Measurements from ENCODE around the gene LTBR. TPM values are rescaled to one million over a fixed set of nuclear protein-coding genes. Genes with fewer than 3 reads are reported as not detected.

LTBR gene
- total RNA-seq, 1 experiment from 2014 or later = 4.8 TPM

GRCh38 chr12:6355491-6356373 lies 28.2 kb upstream of the LTBR start:
- H2BK120ac ChIP-seq (ENCODE audit: low read depth, low read length, poor library complexity, severe bottlenecking) = no peak overlapping the region
- H3K4ac ChIP-seq (ENCODE audit: low read depth, low read length) = no peak overlapping the region
- no peak overlapping the region for H2BK5ac ChIP-seq (ENCODE audit: insufficient read length, low read length)
- H3K56ac ChIP-seq (ENCODE audit: insufficient read length, low read depth, low read length) = no peak overlapping the region
- no peaks in the 10 kb centered on the region for H3K79me1 ChIP-seq (ENCODE audit: insufficient read depth, low read depth, low read length, poor library complexity, severe bottlenecking)
- no peak overlapping the region for H3K4me2 ChIP-seq (ENCODE audit: insufficient read depth, insufficient read length, low read length)
- no peak overlapping the region for H2BK12ac ChIP-seq (ENCODE audit: insufficient read length, low read depth, low read length)
- TF ChIP-seq, protein P1, sequence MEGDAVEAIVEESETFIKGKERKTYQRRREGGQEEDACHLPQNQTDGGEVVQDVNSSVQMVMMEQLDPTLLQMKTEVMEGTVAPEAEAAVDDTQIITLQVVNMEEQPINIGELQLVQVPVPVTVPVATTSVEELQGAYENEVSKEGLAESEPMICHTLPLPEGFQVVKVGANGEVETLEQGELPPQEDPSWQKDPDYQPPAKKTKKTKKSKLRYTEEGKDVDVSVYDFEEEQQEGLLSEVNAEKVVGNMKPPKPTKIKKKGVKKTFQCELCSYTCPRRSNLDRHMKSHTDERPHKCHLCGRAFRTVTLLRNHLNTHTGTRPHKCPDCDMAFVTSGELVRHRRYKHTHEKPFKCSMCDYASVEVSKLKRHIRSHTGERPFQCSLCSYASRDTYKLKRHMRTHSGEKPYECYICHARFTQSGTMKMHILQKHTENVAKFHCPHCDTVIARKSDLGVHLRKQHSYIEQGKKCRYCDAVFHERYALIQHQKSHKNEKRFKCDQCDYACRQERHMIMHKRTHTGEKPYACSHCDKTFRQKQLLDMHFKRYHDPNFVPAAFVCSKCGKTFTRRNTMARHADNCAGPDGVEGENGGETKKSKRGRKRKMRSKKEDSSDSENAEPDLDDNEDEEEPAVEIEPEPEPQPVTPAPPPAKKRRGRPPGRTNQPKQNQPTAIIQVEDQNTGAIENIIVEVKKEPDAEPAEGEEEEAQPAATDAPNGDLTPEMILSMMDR (conservative IDR thresholded peaks at IDR 0.05) = peak; percentile 62
- H3K27me3 ChIP-seq (ENCODE audit: insufficient read depth, low read length) = no peaks in the 10 kb centered on the region
- H3K14ac ChIP-seq (ENCODE audit: insufficient read depth, low read length) = no peak overlapping the region
- H3K9ac ChIP-seq (ENCODE audit: extremely low read depth, insufficient read length, low read length) = no peak overlapping the region
- H3K27me3 Mint-ChIP-seq (ENCODE audit: low read depth) = no peaks in the 10 kb centered on the region
- peaks cover 15 to 16% of the 10 kb centered on the region in 2 experiments for H3K4me1 Mint-ChIP-seq
- no peak overlapping the region for H4K91ac ChIP-seq (ENCODE audit: insufficient read length, low read depth, low read length)
- H3K9me3 ChIP-seq (ENCODE audit: control insufficient read depth, low read depth, low read length) = no peaks in the 10 kb centered on the region
- DNase-seq = peak; percentile 92
- peaks cover 3% of the 10 kb centered on the region for H4K20me1 ChIP-seq (ENCODE audit: control insufficient read depth, insufficient read depth, insufficient read length)
- H3K23ac ChIP-seq (ENCODE audit: insufficient read length, low read depth, low read length) = no peak overlapping the region
- no peak overlapping the region for H3K18ac ChIP-seq (ENCODE audit: insufficient read length, low read depth, low read length)
- H4K5ac ChIP-seq (ENCODE audit: insufficient read length, low read depth, low read length) = no peak overlapping the region
- no peak overlapping the region for H2BK15ac ChIP-seq (ENCODE audit: low read depth, low read length)
- no peaks in the 10 kb centered on the region for H3K23me2 ChIP-seq (ENCODE audit: insufficient read length, low read depth, low read length, poor library complexity, severe bottlenecking)
- H3K36me3 Mint-ChIP-seq (ENCODE audit: insufficient read depth in 1 of 3, low read depth in 3 of 3) = peaks cover 29 to 78% (median 75%) of the 10 kb centered on the region in 3 experiments; a peak in 6 of 7 replicates
- peak overlapping the region in 2 of 3 experiments; percentile 5 to 23; a peak in 2 of 7 replicates for H3K27ac Mint-ChIP-seq
- H3K27ac ChIP-seq (ENCODE audit: insufficient read length, low read depth, low read length) = no peak overlapping the region
- H2BK20ac ChIP-seq (ENCODE audit: low read depth, low read length, poor library complexity, severe bottlenecking) = no peak overlapping the region
- no peak overlapping the region for H4K8ac ChIP-seq (replicated peaks; ENCODE audit: insufficient read length, low read depth, low read length)
- no peak overlapping the region for H2AK5ac ChIP-seq (ENCODE audit: insufficient read length, low read length)
- WGBS (ENCODE audit: extremely low coverage, insufficient read length, low lambda C conversion rate) = no CpG with 5 or more reads among the region's 8 CpGs
- no peak overlapping the region for H2AFZ ChIP-seq (ENCODE audit: low read length)
- no peaks in the 10 kb centered on the region for H3K79me2 ChIP-seq (ENCODE audit: insufficient read depth, low read length)
- H3K4me1 ChIP-seq (ENCODE audit: insufficient read depth, low read length) = no peaks in the 10 kb centered on the region; the same call in 1 of the 2 replicates
- H3T11ph ChIP-seq (ENCODE audit: low read length) = no peak overlapping the region
- no peak overlapping the region for H3K4me3 Mint-ChIP-seq
- H3K9me3 Mint-ChIP-seq = no peaks in the 10 kb centered on the region

Data from H9 (cell line).